ENCODE measurements around the gene SVBP. TPM values are rescaled to one million over a fixed set of nuclear protein-coding genes. Genes with fewer than 3 reads are reported as not detected.
"Not testable (repeated sequence)": the region's sequence is repeated elsewhere in the genome, so short reads cannot be mapped to it uniquely, and the experiment has no call there.

SVBP gene
- total RNA-seq, 1 donor from 2014 or later, result 14.2 TPM

GRCh38 chr1:42814815-42815214 is 2.4 kb downstream of the SVBP start:
- ATAC-seq; DNase-seq; intact Hi-C loops (cut with micrococcal nuclease): not testable (repeated sequence)

- intact Hi-C loops (cut with micrococcal nuclease), result no loop called here
- no peak for ATAC-seq
- no peak for DNase-seq
Measured at GRCh38 chr1:42807056-42807668, 10.0 kb downstream of the SVBP start.

GRCh38 chr1:42806593-42806992 is 10.6 kb downstream of the SVBP start:
- no peak for ATAC-seq
- DNase-seq, result no peak
- intact Hi-C loops (cut with micrococcal nuclease), result no loop called here

- intact Hi-C loops (cut with micrococcal nuclease), result no loop called here
- DNase-seq, result no peak
- ATAC-seq, result no peak
Measured at GRCh38 chr1:42806171-42806570, 11.0 kb downstream of the SVBP start.

GRCh38 chr1:42801832-42802473 is 15.2 kb downstream of the SVBP start:
- ATAC-seq, result no peak
- intact Hi-C loops (cut with micrococcal nuclease), result no loop called here
- DNase-seq, result no peak

GRCh38 chr1:42797979-42798378 is 19.2 kb downstream of the SVBP start:
- intact Hi-C loops (cut with micrococcal nuclease), result no loop called here
- no peak for DNase-seq

GRCh38 chr1:42797414-42797813 is 19.8 kb downstream of the SVBP start:
- DNase-seq (no peak), ATAC-seq (no peak)
- intact Hi-C loops (cut with micrococcal nuclease), result no loop called here

More at GRCh38 chr1:42797979-42798378, 19.2 kb downstream of the SVBP start:
- no peak for ATAC-seq

GRCh38 chr1:42793824-42794223 is 23.4 kb downstream of the SVBP start:
- intact Hi-C loops (cut with micrococcal nuclease), result no loop called here
- ATAC-seq (peak; percentile 22), DNase-seq (no peak)

- ATAC-seq (no peak), DNase-seq (no peak)
- intact Hi-C loops (cut with micrococcal nuclease), result no loop called here
Measured at GRCh38 chr1:42788021-42788420, 29.2 kb downstream of the SVBP start.

- peak; percentile 64 for ATAC-seq
- intact Hi-C loops (cut with micrococcal nuclease), result no loop called here
- peak; percentile 34 for DNase-seq
Measured at GRCh38 chr1:42786097-42786496, 31.1 kb downstream of the SVBP start.

GRCh38 chr1:42784946-42785693 is 32.1 kb downstream of the SVBP start, which contains the start of gene TMEM269:
Gene TMEM269, plus strand, starts transcription at chr1:42784991. Its CDS starts 4,903 bp downstream, at chr1:42789894.
- intact Hi-C loops (cut with micrococcal nuclease), result no loop called here
- DNase-seq, result peak; percentile 55
- ATAC-seq, result peak; percentile 62

- DNase-seq (no peak), ATAC-seq (no peak)
- intact Hi-C loops (cut with micrococcal nuclease), result no loop called here
Measured at GRCh38 chr1:42784547-42784945, 32.7 kb downstream of the SVBP start.

- ATAC-seq (no peak), DNase-seq (no peak)
- intact Hi-C loops (cut with micrococcal nuclease), result no loop called here
Measured at GRCh38 chr1:42783092-42783491, 34.1 kb downstream of the SVBP start.

- ATAC-seq (no peak), DNase-seq (no peak)
- intact Hi-C loops (cut with micrococcal nuclease), result no loop called here
Measured at GRCh38 chr1:42780176-42780575, 37.0 kb downstream of the SVBP start.

- no peak for DNase-seq
- intact Hi-C loops (cut with micrococcal nuclease), result no loop called here
- ATAC-seq, result no peak
Measured at GRCh38 chr1:42779725-42780124, 37.5 kb downstream of the SVBP start.

- DNase-seq (no peak), ATAC-seq (peak; percentile 57)
- intact Hi-C loops (cut with micrococcal nuclease), result no loop called here
Measured at GRCh38 chr1:42777852-42778251, 39.3 kb downstream of the SVBP start.

GRCh38 chr1:42776502-42776901 is 40.7 kb downstream of the SVBP start:
- ATAC-seq (no peak), DNase-seq (no peak)
- intact Hi-C loops (cut with micrococcal nuclease), result no loop called here

- DNase-seq, result no peak
- no peak for ATAC-seq
- intact Hi-C loops (cut with micrococcal nuclease), result no loop called here
Measured at GRCh38 chr1:42774928-42775526, 42.2 kb downstream of the SVBP start.

- DNase-seq (no peak), ATAC-seq (no peak)
- intact Hi-C loops (cut with micrococcal nuclease), result no loop called here
Measured at GRCh38 chr1:42773420-42773819, 43.8 kb downstream of the SVBP start.

- ATAC-seq, result no peak
- DNase-seq, result no peak
- intact Hi-C loops (cut with micrococcal nuclease), result no loop called here
Measured at GRCh38 chr1:42769811-42770210, 47.4 kb downstream of the SVBP start.

Measured in left ventricle myocardium superior (tissue), 1 donor.